Urothelium cell line (cell line): ENCODE results near the gene CELA2B.
"Not testable (repeated sequence)": the region's sequence is repeated elsewhere in the genome, so short reads cannot be mapped to it uniquely, and the experiment has no call there.

ENCODE experiments used
- DNase-seq: peaks from one replicate; pipeline ENCODE4 v3.0.0; 2011; ENCODE audit warnings: low spot score, mixed read lengths
- FAIRE-seq: peaks from 2 replicates; lab custom pipeline; 2011; peaks lifted over from hg19 to GRCh38; lab: Jason Lieb, UNC

The CELA2B gene

GRCh38 chr1:15475752-15476314 lies at the start of gene CELA2B:
Gene CELA2B, plus strand, starts transcription at chr1:15476104. Its CDS starts 22 bp downstream, at chr1:15476126.
- FAIRE-seq = no peak
- no peak for DNase-seq

- peak; percentile 72 for DNase-seq
Measured at GRCh38 chr1:15426492-15427279, 49.2 kb upstream of the CELA2B start.

GRCh38 chr1:15427280-15427666 lies 48.6 kb upstream of the CELA2B start:
- FAIRE-seq = no peak

More at GRCh38 chr1:15426492-15427279, 49.2 kb upstream of the CELA2B start:
- no peak for FAIRE-seq

GRCh38 chr1:15428252-15428651 lies 47.7 kb upstream of the CELA2B start:
- DNase-seq = not testable (repeated sequence)

More at GRCh38 chr1:15427280-15427666, 48.6 kb upstream of the CELA2B start:
- DNase-seq = no peak

GRCh38 chr1:15428815-15429435 lies 47.0 kb upstream of the CELA2B start:
- no peak for DNase-seq
- no peak for FAIRE-seq

More at GRCh38 chr1:15428252-15428651, 47.7 kb upstream of the CELA2B start:
- not testable (repeated sequence) for FAIRE-seq

GRCh38 chr1:15429701-15430149 lies 46.2 kb upstream of the CELA2B start:
- FAIRE-seq (no peak), DNase-seq (no peak)

- FAIRE-seq (no peak), DNase-seq (peak; percentile 76)
Measured at GRCh38 chr1:15430787-15431570, 44.9 kb upstream of the CELA2B start.

GRCh38 chr1:15431571-15431948 lies 44.3 kb upstream of the CELA2B start:
- no peak for DNase-seq
- FAIRE-seq = no peak

- no peak for FAIRE-seq
- no peak for DNase-seq
Measured at GRCh38 chr1:15432324-15432723, 43.6 kb upstream of the CELA2B start.

GRCh38 chr1:15433471-15433870 lies 42.4 kb upstream of the CELA2B start:
- FAIRE-seq (no peak), DNase-seq (no peak)

- not testable (repeated sequence) for FAIRE-seq, DNase-seq
Measured at GRCh38 chr1:15434739-15435138, 41.2 kb upstream of the CELA2B start.

- DNase-seq = no peak
Measured at GRCh38 chr1:15435239-15436077, 40.4 kb upstream of the CELA2B start.

GRCh38 chr1:15436881-15437442 lies 38.9 kb upstream of the CELA2B start:
- DNase-seq = no peak
- FAIRE-seq = no peak

More at GRCh38 chr1:15435239-15436077, 40.4 kb upstream of the CELA2B start:
- peak; percentile 86 for FAIRE-seq

- DNase-seq (no peak), FAIRE-seq (no peak)
Measured at GRCh38 chr1:15439325-15439724, 36.6 kb upstream of the CELA2B start.

- FAIRE-seq = no peak
- no peak for DNase-seq
Measured at GRCh38 chr1:15440357-15440756, 35.5 kb upstream of the CELA2B start.

GRCh38 chr1:15441247-15441646 lies 34.7 kb upstream of the CELA2B start:
- DNase-seq (no peak), FAIRE-seq (no peak)

GRCh38 chr1:15442119-15442518 lies 33.8 kb upstream of the CELA2B start:
- FAIRE-seq (no peak), DNase-seq (no peak)

- no peak for DNase-seq
- FAIRE-seq = no peak
Measured at GRCh38 chr1:15442759-15443158, 33.1 kb upstream of the CELA2B start.

- DNase-seq (no peak), FAIRE-seq (no peak)
Measured at GRCh38 chr1:15443281-15443680, 32.6 kb upstream of the CELA2B start.
